Metanephros (tissue), 2 donors: Measurements from ENCODE around the gene ECM2. TPM values are rescaled to one million over a fixed set of nuclear protein-coding genes. Genes with fewer than 3 reads are reported as not detected.

ENCODE experiments used
- small RNA-seq: library from RNA; depleted of rRNA; stranded (forward); fragments of <200 nt; gene quantifications from one replicate; pipeline ENCODE3, GENCODE V24; 2014; ENCODE audit warnings: low replicate concordance
- total RNA-seq: library from RNA; depleted of rRNA; stranded (reverse); fragments of >200 nt; gene quantifications from one replicate; pipeline ENCODE4 v1.2.3, GENCODE V29; 2014

The ECM2 gene
- total RNA-seq = 28.6 TPM

GRCh38 chr9:92535940-92536850 lies at the start of gene ECM2:
ECM2 (minus strand) TSS chr9:92535990; CDS start chr9:92522866, 13,124 bp downstream.

GRCh38 chr9:92482329-92482728 lies 53.5 kb downstream of the ECM2 start, which contains the start of gene ASPN:
ASPN (minus strand) TSS chr9:92482506.

Small RNA genes within 50 kb of the gene (small RNA-seq; reads per million reads assigned to genes)
- gene AL157827.1 = not detected
- not detected for gene MIR4670

Other genes with a start within 250 kb of the ECM2 start
- 137 TPM for gene IARS1, start 242.3 kb downstream of the ECM2 start, total RNA-seq
- 18.5 TPM for gene NOL8, start 210.6 kb downstream of the ECM2 start, total RNA-seq
- gene CENPP, start 210.0 kb downstream of the ECM2 start, total RNA-seq = 6.6 TPM
- gene OGN, start 131.4 kb downstream of the ECM2 start, total RNA-seq = 46.5 TPM
- gene OMD, start 111.5 kb downstream of the ECM2 start, total RNA-seq = 4.1 TPM
- 33.7 TPM for gene ASPN, start 53.5 kb downstream of the ECM2 start, total RNA-seq
- 7.2 TPM for gene IPPK, start 134.1 kb upstream of the ECM2 start, total RNA-seq
- gene BICD2, start 228.8 kb upstream of the ECM2 start, total RNA-seq = 37.0 TPM